HEK293 (cell line): Measurements from ENCODE around the gene CPEB3.

ENCODE experiments used
- OVOL3 ChIP-seq: fragments of 450-650 bp; formaldehyde crosslinking; IDR thresholded peaks from 2 replicates; pipeline ENCODE4 v1.5.1; 2016; ENCODE audit warnings: missing biosample characterization, missing genetic modification characterization
- ZNF19 ChIP-seq: fragments of 450-650 bp; formaldehyde crosslinking; IDR thresholded peaks from 2 replicates; pipeline ENCODE4; 2016; ENCODE audit warnings: missing biosample characterization, missing genetic modification characterization, low read depth
- ZNF416 ChIP-seq: fragments of 450-650 bp; formaldehyde crosslinking; IDR thresholded peaks from 2 replicates; pipeline ENCODE4 v1.5.1; 2016; ENCODE audit warnings: missing biosample characterization, missing genetic modification characterization
- ZNF629 ChIP-seq: fragments of 450-650 bp; formaldehyde crosslinking; IDR thresholded peaks from 2 replicates; pipeline ENCODE4 v1.5.1; 2017; ENCODE audit warnings: missing biosample characterization, missing genetic modification characterization
- ZNF670 ChIP-seq: fragments of 450-650 bp; formaldehyde crosslinking; IDR thresholded peaks from 2 replicates; pipeline ENCODE4 v1.5.1; 2016; ENCODE audit warnings: missing biosample characterization, missing genetic modification characterization, low read depth
- ZNF701 ChIP-seq: fragments of 450-650 bp; formaldehyde crosslinking; IDR thresholded peaks from 2 replicates; pipeline ENCODE4 v1.5.1; 2016; ENCODE audit warnings: missing biosample characterization, missing genetic modification characterization
- ZNF792 ChIP-seq: fragments of 450-650 bp; formaldehyde crosslinking; IDR thresholded peaks from 2 replicates; pipeline ENCODE4 v1.5.1; 2016; ENCODE audit warnings: missing biosample characterization, missing genetic modification characterization
- ZSCAN18 ChIP-seq: fragments of 450-650 bp; formaldehyde crosslinking; IDR thresholded peaks from 2 replicates; pipeline ENCODE4 v1.5.1; 2016; ENCODE audit warnings: missing biosample characterization, missing genetic modification characterization
- TF ChIP-seq, protein P1 (sequence below): fragments of 450-650 bp; formaldehyde crosslinking; IDR thresholded peaks from 2 replicates; pipeline ENCODE4 v1.5.1; 2016; ENCODE audit warnings: missing biosample characterization, missing genetic modification characterization
- TF ChIP-seq, protein P2 (sequence below): fragments of 450-650 bp; formaldehyde crosslinking; IDR thresholded peaks from 2 replicates; pipeline ENCODE4 v1.5.1; 2016; ENCODE audit warnings: missing biosample characterization, missing genetic modification characterization
- TF ChIP-seq, protein P3 (sequence below): fragments of 450-650 bp; formaldehyde crosslinking; conservative IDR thresholded peaks from 2 replicates; pipeline ENCODE4 v1.5.1; 2016; ENCODE audit warnings: low read depth, missing biosample characterization, missing genetic modification characterization
- TF ChIP-seq, protein P4 (sequence below): fragments of 450-650 bp; formaldehyde crosslinking; IDR thresholded peaks from 2 replicates; pipeline ENCODE4 v1.5.1; 2016; ENCODE audit warnings: missing biosample characterization, missing genetic modification characterization

- TF ChIP-seq, protein P1, sequence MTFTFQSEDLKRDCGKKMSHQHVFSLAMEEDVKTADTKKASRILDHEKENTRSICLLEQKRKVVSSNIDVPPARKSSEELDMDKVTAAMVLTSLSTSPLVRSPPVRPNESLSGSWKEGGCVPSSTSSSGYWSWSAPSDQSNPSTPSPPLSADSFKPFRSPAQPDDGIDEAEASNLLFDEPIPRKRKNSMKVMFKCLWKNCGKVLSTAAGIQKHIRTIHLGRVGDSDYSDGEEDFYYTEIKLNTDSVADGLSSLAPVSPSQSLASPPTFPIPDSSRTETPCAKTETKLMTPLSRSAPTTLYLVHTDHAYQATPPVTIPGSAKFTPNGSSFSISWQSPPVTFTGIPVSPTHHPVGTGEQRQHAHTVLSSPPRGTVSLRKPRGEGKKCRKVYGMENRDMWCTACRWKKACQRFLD (tag by site-specific recombination): no peak
- TF ChIP-seq ZNF629 (tag by site-specific recombination) (no peak), ZSCAN18 (tag by site-specific recombination) (no peak), OVOL3 (no peak), ZNF701 (tag by site-specific recombination) (no peak), ZNF670 (tag by site-specific recombination) (no peak), ZNF792 (tag by site-specific recombination) (no peak), ZNF416 (tag by site-specific recombination) (no peak), ZNF19 (no peak)
- TF ChIP-seq, protein P2, sequence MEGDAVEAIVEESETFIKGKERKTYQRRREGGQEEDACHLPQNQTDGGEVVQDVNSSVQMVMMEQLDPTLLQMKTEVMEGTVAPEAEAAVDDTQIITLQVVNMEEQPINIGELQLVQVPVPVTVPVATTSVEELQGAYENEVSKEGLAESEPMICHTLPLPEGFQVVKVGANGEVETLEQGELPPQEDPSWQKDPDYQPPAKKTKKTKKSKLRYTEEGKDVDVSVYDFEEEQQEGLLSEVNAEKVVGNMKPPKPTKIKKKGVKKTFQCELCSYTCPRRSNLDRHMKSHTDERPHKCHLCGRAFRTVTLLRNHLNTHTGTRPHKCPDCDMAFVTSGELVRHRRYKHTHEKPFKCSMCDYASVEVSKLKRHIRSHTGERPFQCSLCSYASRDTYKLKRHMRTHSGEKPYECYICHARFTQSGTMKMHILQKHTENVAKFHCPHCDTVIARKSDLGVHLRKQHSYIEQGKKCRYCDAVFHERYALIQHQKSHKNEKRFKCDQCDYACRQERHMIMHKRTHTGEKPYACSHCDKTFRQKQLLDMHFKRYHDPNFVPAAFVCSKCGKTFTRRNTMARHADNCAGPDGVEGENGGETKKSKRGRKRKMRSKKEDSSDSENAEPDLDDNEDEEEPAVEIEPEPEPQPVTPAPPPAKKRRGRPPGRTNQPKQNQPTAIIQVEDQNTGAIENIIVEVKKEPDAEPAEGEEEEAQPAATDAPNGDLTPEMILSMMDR (tag by site-specific recombination): no peak
- TF ChIP-seq, protein P3, sequence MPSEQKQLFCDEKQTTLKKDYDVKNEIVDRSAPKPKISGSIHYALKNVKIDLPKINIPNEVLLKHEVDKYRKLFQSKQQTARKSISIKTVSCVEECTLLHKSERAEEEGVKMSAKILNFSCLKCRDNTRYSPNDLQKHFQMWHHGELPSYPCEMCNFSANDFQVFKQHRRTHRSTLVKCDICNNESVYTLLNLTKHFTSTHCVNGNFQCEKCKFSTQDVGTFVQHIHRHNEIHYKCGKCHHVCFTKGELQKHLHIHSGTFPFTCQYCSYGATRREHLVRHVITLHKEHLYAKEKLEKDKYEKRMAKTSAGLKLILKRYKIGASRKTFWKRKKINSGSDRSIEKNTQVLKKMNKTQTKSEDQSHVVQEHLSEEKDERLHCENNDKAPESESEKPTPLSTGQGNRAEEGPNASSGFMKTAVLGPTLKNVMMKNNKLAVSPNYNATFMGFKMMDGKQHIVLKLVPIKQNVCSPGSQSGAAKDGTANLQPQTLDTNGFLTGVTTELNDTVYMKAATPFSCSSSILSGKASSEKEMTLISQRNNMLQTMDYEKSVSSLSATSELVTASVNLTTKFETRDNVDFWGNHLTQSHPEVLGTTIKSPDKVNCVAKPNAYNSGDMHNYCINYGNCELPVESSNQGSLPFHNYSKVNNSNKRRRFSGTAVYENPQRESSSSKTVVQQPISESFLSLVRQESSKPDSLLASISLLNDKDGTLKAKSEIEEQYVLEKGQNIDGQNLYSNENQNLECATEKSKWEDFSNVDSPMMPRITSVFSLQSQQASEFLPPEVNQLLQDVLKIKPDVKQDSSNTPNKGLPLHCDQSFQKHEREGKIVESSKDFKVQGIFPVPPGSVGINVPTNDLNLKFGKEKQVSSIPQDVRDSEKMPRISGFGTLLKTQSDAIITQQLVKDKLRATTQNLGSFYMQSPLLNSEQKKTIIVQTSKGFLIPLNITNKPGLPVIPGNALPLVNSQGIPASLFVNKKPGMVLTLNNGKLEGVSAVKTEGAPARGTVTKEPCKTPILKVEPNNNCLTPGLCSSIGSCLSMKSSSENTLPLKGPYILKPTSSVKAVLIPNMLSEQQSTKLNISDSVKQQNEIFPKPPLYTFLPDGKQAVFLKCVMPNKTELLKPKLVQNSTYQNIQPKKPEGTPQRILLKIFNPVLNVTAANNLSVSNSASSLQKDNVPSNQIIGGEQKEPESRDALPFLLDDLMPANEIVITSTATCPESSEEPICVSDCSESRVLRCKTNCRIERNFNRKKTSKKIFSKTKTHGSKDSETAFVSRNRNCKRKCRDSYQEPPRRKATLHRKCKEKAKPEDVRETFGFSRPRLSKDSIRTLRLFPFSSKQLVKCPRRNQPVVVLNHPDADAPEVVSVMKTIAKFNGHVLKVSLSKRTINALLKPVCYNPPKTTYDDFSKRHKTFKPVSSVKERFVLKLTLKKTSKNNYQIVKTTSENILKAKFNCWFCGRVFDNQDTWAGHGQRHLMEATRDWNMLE (tag by site-specific recombination): no peak
- TF ChIP-seq, protein P4, sequence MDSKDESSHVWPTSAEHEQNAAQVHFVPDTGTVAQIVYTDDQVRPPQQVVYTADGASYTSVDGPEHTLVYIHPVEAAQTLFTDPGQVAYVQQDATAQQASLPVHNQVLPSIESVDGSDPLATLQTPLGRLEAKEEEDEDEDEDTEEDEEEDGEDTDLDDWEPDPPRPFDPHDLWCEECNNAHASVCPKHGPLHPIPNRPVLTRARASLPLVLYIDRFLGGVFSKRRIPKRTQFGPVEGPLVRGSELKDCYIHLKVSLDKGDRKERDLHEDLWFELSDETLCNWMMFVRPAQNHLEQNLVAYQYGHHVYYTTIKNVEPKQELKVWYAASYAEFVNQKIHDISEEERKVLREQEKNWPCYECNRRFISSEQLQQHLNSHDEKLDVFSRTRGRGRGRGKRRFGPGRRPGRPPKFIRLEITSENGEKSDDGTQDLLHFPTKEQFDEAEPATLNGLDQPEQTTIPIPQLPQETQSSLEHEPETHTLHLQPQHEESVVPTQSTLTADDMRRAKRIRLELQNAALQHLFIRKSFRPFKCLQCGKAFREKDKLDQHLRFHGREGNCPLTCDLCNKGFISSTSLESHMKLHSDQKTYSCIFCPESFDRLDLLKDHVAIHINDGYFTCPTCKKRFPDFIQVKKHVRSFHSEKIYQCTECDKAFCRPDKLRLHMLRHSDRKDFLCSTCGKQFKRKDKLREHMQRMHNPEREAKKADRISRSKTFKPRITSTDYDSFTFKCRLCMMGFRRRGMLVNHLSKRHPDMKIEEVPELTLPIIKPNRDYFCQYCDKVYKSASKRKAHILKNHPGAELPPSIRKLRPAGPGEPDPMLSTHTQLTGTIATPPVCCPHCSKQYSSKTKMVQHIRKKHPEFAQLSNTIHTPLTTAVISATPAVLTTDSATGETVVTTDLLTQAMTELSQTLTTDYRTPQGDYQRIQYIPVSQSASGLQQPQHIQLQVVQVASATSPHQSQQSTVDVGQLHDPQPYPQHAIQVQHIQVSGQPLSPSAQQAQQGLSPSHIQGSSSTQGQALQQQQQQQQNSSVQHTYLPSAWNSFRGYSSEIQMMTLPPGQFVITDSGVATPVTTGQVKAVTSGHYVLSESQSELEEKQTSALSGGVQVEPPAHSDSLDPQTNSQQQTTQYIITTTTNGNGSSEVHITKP (tag by site-specific recombination): no peak
Measured at GRCh38 chr10:92208157-92208720, 82.6 kb downstream of the CPEB3 start.
